GM19240 (cell line): ENCODE results near the gene MAGEA6.
"Not testable (repeated sequence)": the region's sequence is repeated elsewhere in the genome, so short reads cannot be mapped to it uniquely, and the experiment has no call there.

ENCODE experiments used
- DNase-seq: peaks from one replicate; pipeline ENCODE4 v3.0.0; 2011; ENCODE audit warnings: low spot score; ENCODE audit not compliant: insufficient read length

MAGEA6 gene

GRCh38 chrX:152734143-152734858 lies 35.2 kb downstream of the MAGEA6 start:
- DNase-seq: not testable (repeated sequence)

- DNase-seq: no peak
Observed at GRCh38 chrX:152733261-152733975, 36.1 kb downstream of the MAGEA6 start, which contains the start of the genes CSAG1 and MAGEA12. Gene CSAG1, minus strand, starts transcription at chrX:152733721. Its CDS starts 1,261 bp downstream, at chrX:152732460. Gene MAGEA12, plus strand, starts transcription at chrX:152733757. Its CDS starts 2,405 bp downstream, at chrX:152736162.

- DNase-seq: no peak
Observed at GRCh38 chrX:152725409-152725808, 44.1 kb downstream of the MAGEA6 start.
